ENCODE measurements around the gene IFNK. TPM values are rescaled to one million over a fixed set of nuclear protein-coding genes. Genes with fewer than 3 reads are reported as not detected.

Gene IFNK, protein sequence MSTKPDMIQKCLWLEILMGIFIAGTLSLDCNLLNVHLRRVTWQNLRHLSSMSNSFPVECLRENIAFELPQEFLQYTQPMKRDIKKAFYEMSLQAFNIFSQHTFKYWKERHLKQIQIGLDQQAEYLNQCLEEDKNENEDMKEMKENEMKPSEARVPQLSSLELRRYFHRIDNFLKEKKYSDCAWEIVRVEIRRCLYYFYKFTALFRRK
- not detected for total RNA-seq
- polyA plus RNA-seq, result not detected
- long read RNA-seq, donor 1, result 0 reads
- long read RNA-seq, donor 2, result 0 reads
- long read RNA-seq, donor 3, result 0 reads
- long read RNA-seq, donor 4, result 0 reads
- long read RNA-seq, donor 5, result 0 reads
- long read RNA-seq, donor 6, result 0 reads
- long read RNA-seq, donor 7, result 0 reads
- long read RNA-seq, donor 8, result 0 reads
- long read RNA-seq, donor 9, result 0 reads
- long read RNA-seq, donor 10, result 0 reads

DNA sequence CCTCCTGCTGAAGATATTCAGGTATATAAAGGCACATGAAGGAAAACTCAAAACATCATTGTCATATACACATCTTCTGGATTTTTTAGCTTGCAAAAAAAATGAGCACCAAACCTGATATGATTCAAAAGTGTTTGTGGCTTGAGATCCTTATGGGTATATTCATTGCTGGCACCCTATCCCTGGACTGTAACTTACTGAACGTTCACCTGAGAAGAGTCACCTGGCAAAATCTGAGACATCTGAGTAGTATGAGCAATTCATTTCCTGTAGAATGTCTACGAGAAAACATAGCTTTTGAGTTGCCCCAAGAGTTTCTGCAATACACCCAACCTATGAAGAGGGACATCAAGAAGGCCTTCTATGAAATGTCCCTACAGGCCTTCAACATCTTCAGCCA lies at the start of gene IFNK:
Gene IFNK, plus strand, starts transcription at position 55 of the 400 bp plus-strand sequence. Its CDS starts 47 bp downstream, at position 102.
- no peaks in the 10 kb centered on the region for H3K9me3 ChIP-seq (replicated peaks in 1 of 3)
- 91 to 97% (median 93%) methylated on average over 2 of the region's 2 CpGs for WGBS, 4 donors
- TF ChIP-seq POLR2A (IDR thresholded peaks at IDR 0.05), result no peak
- TF ChIP-seq, protein P1, sequence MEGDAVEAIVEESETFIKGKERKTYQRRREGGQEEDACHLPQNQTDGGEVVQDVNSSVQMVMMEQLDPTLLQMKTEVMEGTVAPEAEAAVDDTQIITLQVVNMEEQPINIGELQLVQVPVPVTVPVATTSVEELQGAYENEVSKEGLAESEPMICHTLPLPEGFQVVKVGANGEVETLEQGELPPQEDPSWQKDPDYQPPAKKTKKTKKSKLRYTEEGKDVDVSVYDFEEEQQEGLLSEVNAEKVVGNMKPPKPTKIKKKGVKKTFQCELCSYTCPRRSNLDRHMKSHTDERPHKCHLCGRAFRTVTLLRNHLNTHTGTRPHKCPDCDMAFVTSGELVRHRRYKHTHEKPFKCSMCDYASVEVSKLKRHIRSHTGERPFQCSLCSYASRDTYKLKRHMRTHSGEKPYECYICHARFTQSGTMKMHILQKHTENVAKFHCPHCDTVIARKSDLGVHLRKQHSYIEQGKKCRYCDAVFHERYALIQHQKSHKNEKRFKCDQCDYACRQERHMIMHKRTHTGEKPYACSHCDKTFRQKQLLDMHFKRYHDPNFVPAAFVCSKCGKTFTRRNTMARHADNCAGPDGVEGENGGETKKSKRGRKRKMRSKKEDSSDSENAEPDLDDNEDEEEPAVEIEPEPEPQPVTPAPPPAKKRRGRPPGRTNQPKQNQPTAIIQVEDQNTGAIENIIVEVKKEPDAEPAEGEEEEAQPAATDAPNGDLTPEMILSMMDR (IDR thresholded peaks at IDR 0.05), result no peak
- H3K4me3 ChIP-seq, result no peak within 1 kb of the TSS
- no peaks in the 10 kb centered on the region for H3K36me3 ChIP-seq (replicated peaks in 1 of 2)
- H3K4me1 ChIP-seq (replicated peaks in 1 of 2), result peaks cover 0 to 5% of the 10 kb centered on the region in 2 donors
- DNase-seq, result no peak
- H3K27me3 ChIP-seq, result no peaks in the 10 kb centered on the region
- intact Hi-C loops (cut with DNase I), result no loop called here
- H3K27ac ChIP-seq, result no peak within 1 kb of the TSS

DNA sequence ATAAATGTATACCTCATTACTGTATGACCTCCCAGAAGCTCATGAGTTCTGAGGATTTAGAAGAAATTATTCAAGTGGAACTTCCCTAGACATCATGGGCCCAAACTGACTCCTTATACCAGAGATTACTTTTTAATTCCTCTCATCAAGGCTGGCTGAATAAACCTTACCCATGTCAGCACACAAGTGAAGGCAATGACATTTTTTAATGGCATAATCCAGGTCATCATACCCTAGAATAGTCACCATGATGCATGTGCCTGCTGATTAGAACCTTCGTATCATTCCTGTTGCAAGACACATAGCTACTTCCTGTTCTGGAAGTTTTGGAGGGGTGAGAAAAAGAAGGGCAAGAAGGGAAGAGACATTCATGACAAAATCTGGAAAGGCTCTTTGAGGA lies 49.8 kb upstream of the IFNK start:
- no peak overlapping the region for H3K4me3 ChIP-seq
- no peak for TF ChIP-seq POLR2A (IDR thresholded peaks at IDR 0.05)
- TF ChIP-seq, protein P1 (IDR thresholded peaks at IDR 0.05), result no peak
- H3K4me1 ChIP-seq (replicated peaks in 1 of 2), result peaks cover 0 to 9% of the 10 kb centered on the region in 2 donors
- no peaks in the 10 kb centered on the region for H3K36me3 ChIP-seq (replicated peaks in 1 of 2)
- H3K9me3 ChIP-seq (replicated peaks in 1 of 3), result no peaks in the 10 kb centered on the region
- intact Hi-C loops (cut with DNase I), result no loop called here
- no peak overlapping the region for H3K27ac ChIP-seq
- no peak for DNase-seq
- 82 to 89% (median 84%) methylated on average over 1 of the region's 1 CpG for WGBS, 4 donors
- H3K27me3 ChIP-seq, result no peaks in the 10 kb centered on the region

DNA sequence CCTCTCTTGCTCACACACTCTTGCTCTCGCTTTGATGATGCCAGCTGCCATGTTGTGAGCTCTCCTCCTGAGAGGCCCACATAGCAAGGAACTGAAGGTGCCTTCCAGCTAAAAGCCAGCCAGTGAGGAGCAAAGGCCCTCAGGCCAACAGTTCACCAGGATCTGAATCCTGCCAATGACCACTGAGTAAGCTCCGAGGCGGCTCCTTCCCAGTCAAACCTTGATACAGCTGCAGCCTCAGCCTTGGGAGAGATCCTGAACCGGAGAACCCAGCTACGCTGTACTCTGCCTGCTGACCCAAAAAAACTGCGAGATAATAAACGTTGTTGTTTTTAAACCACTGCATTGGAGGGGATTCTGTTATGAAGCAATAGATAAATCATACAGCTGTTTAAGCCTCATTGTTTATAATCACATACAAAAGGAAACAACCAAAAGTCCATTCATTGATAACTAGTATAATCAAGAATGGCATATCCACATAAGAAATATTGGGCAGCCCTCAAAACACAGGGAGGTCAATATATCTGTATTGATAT lies 49.0 kb upstream of the IFNK start:
- Histone ChIP-seq H3K36me3 (replicated peaks in 1 of 2) (no peaks in the 10 kb centered on the region), H3K27me3 (no peaks in the 10 kb centered on the region), H3K27ac (no peak overlapping the region), H3K9me3 (replicated peaks in 1 of 3) (no peaks in the 10 kb centered on the region), H3K4me3 (no peak overlapping the region), H3K4me1 (replicated peaks in 1 of 2) (peaks cover 0 to 9% of the 10 kb centered on the region in 2 donors)
- 71 to 90% (median 86%) methylated on average over 7 of the region's 7 CpGs for WGBS, 4 donors
- intact Hi-C loops (cut with DNase I), result no loop called here
- DNase-seq, result no peak
- TF ChIP-seq POLR2A (IDR thresholded peaks at IDR 0.05), result no peak
- TF ChIP-seq, protein P1 (IDR thresholded peaks at IDR 0.05), result no peak

DNA sequence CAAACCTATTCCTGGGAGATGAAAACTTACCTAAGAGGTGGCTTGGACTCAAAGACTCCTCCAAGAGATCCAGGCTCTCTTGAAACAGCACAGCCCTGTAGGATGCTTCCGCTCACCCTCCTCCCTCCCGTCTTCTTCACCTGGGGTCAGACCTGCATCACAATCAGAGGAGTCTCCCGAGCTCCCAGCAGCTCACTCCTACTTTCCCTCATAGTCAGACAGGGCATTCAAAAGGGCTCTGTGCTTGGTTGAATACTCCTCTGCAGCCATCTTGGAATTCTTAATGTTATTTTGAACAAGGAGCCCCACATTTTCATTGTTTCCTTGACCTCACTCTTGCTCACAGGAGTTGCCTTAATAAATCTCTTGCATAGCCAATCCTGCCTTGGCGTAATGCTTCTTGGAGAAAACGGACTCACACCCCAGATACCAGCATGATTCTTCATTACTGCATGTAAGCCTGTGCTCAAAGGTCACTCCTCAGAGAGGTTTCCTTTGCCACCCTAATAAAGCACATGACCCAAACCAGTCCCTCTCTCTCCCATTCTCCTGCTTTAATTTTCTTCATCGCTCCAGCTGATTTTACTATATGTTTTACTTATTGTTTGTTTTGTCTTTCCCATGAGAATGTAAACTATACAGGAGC lies 47.1 kb upstream of the IFNK start:
- H3K9me3 ChIP-seq (replicated peaks in 1 of 3), result no peaks in the 10 kb centered on the region
- 93 to 96% (median 93%) methylated on average over 6 of the region's 6 CpGs for WGBS, 4 donors
- intact Hi-C loops (cut with DNase I), result no loop called here
- TF ChIP-seq POLR2A (IDR thresholded peaks at IDR 0.05), result no peak
- TF ChIP-seq, protein P1 (IDR thresholded peaks at IDR 0.05), result no peak
- peaks cover 0 to 9% of the 10 kb centered on the region in 2 donors for H3K4me1 ChIP-seq (replicated peaks in 1 of 2)
- no peak for DNase-seq
- no peak overlapping the region for H3K4me3 ChIP-seq
- H3K36me3 ChIP-seq (replicated peaks in 1 of 2), result no peaks in the 10 kb centered on the region
- H3K27ac ChIP-seq, result no peak overlapping the region
- no peaks in the 10 kb centered on the region for H3K27me3 ChIP-seq

All from adrenal gland (tissue), 19 donors.